ENCODE results near the gene KRTAP5-10.
A peak's percentile ranks its signal among the peaks of the same experiment; 100 is the strongest.
"Not testable (repeated sequence)": the region's sequence is repeated elsewhere in the genome, so short reads cannot be mapped to it uniquely, and the experiment has no call there.

The KRTAP5-10 gene

DNA sequence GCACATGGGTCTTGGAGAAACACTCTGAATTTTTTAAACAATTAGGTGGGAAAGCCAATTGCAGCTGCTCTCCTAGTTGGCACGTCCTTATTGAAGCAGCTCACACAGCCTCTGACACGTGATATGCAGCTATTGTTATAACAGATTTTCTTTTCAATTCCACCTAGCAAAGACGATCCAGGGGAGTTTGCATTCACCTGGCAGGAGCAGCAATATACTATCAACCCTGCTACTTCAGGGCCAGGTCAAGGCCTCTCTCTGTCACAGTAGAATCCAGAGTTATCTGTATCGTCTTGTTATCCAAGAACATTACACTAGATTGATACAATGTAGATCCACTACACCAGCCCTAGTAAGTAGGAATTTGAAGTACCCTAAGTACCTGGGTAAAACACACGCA, 9.1 kb downstream of the KRTAP5-10 start:
- DNase-seq, result peak; percentile 75

DNA sequence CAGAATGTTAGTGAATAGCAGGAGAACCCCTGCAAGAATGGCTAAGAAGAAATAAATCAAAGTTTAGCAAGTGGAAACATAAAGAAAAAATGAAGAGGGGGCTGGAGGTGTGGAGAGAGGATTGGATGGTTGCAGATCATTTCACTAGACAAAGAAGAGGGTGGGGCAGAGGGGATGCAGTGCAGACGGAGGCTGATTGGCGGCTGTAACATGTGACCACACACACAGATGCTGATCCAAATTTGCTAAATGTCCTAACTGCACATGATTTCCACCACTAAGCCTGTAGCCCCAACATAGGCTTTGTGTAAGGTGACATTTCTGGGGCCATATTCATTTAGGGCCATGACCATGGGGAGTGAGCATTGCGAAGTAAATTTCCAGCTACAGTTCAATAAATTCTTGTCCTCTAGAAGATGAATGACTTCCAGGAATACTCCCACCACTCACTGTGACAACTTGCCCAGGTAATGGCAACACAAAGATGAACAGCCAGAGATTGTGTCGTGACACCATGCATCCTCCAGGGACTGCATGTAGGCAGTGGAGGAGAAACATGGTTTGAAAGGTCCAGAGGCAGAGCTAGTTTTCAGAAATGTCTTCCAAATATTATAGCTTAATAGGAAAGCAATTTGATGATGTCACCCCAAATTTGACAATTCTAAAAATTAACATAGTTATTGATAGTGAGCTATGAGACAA, 10.5 kb downstream of the KRTAP5-10 start:
- DNase-seq, result no peak

DNA sequence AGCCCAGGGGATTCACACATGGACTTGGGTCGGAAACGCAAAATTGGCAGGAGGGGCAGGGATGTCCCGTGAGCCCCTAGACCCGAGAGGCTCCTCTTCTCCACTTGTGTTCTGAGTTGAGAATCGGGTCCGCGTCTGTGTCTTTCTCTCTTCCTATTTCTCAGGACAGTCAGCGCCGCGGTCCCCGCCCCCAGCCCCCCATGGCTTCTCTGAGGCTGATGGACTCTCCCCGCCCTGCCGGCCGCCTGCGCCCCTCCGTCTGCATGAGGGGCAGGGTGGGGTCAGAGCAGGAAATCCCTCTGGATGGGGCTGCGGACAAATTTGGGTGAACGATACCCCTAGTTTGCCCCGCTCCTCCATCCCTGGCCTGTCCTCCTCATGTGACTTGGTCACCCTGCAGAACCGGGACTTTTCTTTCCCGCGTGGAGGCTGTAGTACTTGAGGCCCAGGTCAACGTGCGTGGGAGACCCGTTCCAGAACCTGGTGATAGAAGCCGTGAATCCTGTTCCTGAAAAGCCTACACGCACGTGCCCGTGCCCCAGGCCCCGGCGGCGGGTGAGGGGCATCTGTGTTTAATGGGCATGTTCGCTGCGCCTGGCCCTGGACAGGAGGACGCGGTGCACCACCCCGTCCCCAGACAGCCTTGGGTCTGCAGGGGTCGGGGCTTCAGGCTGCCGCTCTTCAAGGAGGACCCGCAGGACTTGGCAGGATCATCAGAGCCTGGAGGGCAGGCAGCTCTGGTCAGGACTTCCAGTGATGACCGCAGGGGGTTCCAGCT, 11.5 kb downstream of the KRTAP5-10 start:
- not testable (repeated sequence) for DNase-seq

DNA sequence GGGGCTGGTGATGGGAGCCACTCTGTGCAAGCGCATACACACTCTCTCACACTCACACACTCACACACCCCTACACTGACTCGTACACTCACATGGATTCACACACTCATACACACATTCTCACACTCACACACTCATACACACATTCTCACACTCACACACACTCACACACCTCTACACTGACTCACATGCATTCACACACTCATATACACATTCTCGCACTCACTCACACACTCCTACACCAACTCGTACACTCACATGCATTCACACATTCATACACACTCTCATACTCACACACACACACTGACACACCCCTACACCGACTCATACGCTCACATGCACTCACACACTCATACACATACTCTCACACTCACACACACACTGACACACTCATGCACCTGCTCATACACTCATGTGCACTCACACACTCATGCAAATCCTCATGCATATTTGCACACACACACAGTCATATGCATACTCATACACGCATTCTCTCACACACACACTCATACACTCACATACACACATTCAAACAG, 12.2 kb downstream of the KRTAP5-10 start:
- DNase-seq, result no peak

DNA sequence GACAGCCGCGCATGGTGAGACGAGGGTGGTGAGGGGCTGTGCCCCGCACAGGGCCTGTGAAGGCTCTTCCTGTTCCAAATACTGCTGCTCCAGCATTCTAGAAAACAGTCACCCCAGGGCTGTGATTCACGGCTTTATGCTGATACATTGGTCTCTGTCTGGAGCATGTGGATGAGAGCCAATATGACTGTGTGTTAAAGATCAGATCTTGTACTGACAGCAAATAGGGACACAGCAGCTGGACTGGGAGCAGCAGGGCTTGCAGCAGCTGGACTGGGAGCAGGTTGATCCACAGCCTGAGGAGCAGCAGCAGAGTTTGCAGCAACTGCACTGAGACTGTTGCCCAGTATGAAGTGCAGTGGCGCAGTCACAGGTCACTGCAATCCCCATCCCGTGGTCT, 14.2 kb downstream of the KRTAP5-10 start:
- DNase-seq, result not testable (repeated sequence)

DNA sequence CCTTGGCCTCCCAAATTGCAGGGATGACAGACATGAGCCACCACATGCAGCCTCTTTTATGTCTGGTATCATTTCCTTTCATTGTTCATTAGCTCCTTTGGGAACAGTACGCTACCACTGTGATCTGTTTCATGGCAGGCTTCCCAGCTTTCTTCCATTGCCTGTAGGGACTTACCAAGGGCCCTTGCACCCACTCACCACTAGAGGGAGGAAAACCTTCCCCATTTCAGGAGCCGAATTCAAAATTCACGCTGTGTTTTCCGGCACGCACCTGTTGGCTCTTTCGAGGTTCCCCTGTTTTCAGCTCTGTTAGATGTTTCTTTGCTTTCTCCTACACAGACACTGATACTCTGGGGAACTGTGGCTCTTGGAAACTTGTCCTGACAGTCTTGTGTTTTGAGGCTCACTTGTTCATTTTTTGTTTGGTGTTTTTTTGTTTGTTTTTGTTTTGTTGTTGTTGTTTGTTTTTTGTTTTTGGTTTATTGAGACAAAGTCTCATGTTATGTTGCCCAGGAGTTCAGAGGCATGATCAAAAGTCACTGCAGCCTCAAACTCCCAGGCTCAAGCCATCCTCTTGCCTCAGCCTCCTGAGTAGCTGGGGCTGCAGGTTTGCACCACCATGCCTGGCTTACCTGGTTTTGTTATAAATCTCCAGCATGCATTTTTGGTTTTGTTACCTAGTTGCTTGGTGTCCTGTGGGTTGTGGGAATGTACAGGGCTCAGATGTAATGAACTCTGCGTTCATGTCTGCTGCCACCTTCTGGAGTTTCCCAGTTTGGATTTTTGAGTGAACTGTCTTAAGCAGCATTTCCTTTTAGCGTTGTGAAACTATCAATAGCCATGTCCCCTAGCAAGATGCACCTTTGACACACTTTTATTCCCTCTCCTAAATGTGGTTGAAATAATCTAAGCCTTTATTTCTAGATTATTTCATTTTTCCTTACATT, 15.0 kb downstream of the KRTAP5-10 start:
- peak; percentile 74 for DNase-seq

DNA sequence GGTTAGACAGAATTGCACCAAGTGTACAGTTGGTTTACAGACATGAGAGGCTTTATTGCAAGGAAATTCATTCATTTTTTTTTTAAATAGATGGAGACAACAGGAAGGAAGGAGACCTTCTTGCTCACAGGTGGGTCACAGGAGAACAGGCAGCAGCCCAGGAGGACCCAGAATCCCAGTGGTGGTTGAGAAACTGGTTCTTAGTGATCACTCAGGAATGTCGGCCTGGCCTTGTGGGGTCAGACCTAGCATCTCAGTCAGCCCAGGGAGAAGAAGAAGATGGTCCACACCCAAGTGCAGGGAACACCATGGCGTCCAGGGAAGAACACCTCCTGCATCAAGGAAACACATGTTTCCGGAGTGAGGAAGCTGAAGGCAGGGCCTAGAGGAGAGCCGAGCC, 16.5 kb downstream of the KRTAP5-10 start:
- no peak for DNase-seq

DNA sequence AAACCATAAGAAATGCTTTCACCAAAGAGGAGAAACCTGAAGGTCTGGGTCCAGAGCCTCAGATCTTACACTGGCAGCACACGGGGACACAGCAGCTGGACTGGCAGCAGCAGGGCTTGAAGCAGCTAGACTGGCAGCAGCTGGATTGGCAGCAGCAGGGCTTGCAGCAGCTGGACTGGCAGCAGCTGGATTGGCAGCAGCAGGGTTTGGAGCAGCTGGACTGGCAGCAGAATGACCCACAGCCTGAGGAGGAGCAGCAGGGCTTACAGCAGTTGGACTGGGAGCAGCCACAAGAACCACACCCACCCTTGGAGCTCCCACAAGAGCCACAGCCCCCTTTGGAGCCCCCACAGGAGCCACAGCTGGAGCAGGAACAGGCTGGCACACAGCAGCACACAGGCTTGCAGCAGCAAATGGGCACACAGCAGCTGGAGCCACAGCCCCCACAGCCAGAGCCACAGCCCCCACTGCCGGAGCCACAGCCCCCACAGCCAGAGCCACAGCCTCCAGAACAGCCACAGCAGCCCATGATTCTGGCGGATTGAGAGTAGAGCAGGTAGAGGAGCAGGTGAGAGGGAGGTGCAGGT, 17.0 kb downstream of the KRTAP5-10 start, which contains the start of gene KRTAP5-11:
TSS of gene KRTAP5-11 (minus strand) at position 567 of the 587 bp plus-strand sequence. CDS start at position 529, 38 bp downstream.
- no peak for DNase-seq

DNA sequence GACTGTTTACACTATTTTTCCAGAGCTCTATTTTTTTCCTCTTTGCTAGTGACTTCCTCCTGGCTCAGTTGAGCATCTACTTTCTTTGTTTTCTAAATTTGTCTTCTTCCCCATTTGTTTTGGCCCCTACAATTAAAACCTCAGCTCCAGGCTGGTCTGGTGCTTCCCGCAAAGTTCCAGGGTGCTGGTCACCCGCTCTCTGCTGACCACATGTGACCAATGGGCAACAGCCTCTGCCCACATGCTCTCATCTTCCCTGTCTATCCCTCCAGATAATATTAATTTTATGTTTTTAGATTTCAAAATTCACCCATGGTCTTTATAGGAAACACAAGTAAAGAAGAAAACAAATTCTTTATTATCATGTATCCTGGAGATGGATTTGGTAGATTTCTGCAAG, 17.6 kb downstream of the KRTAP5-10 start:
- DNase-seq, result not testable (repeated sequence)

DNA sequence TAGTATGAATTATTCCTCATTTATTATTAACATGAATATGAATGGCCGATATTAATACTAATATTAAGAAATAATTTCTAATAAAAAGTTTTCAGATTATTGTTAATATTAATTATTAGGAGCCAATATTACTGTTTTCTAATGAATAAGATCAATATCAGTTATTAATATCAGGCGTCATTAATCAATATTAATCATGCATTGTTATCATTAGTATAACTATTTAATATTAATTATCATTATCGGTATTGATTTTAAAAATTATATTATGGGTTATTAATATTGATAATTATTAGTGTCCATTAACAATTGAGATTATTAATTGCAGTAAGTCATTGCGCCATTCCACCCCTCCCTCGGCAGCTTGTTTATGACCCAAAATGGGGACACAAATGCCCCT, 20.3 kb downstream of the KRTAP5-10 start:
- DNase-seq, result not testable (repeated sequence)

DNA sequence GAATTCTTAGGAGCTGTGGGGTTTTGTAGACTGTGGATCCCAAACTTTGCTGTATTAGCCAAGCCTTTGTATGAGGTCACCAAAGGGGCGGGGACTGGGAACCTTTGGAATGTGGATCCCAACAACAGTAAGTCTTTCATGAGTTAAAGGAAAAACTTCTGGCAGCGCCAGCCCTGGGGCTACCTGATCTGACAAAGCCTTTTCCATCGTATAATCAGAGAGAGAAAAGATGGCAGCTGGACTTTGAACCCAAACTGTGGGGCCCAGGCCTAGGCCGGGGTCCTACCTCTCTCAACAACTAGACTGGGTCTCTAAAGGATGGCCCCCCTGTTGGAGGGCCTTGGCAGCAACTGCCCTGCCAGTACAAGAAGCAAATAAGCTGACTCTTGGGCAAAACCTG, 23.0 kb downstream of the KRTAP5-10 start:
- not testable (repeated sequence) for DNase-seq

DNA sequence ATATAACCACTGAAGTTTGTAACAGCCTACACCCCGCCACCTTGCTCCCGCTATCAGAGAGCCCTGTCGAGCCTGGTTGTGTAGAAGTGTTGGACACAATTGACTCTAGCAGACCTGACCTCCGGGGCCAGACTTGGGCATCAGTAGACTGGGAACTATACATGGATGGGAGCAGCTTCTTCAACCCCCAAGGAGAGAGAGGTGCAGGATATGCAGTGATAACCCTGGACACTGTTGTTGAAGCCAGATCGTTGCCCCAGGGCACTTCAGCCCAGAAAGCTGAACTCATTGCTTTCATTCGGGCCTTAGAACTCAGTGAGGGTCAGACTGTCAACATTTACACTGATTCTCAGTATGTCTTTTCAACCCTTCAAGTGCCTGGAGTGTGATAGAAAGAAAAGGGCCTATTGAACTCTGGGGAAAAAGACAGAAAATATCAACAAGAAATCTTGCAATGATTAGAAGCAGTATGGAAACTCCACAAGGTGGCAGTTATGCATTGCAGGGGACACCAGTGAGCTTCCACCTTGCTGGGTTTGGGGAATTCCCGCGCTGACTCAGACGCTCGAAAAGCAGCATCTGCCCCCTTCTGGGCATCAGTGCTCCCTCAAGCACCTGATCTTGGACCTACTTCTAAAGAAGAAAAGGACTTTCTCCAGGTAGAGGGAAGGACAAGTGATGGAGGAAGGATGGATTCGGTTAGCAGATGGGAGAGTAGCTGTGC, 23.6 kb downstream of the KRTAP5-10 start:
- not testable (repeated sequence) for DNase-seq

DNA sequence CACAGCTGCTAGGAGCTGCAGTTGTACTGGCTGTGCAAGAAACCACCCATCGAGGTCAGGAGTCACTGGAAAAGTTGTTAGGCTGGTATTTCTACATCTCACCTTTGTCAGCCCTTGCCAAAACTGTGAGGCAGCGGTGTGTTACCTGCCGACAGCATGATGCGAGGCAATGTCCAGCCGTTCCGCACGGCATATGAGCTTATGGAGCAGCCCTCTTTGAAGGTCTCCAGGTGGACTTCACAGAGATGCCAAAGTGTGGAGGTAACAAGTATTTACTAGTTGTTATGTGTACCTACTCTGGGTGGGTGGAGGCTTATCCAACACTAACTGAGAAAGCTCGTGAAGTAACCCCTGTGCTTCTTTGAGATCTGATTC, 24.2 kb downstream of the KRTAP5-10 start:
- DNase-seq, result not testable (repeated sequence)

DNA sequence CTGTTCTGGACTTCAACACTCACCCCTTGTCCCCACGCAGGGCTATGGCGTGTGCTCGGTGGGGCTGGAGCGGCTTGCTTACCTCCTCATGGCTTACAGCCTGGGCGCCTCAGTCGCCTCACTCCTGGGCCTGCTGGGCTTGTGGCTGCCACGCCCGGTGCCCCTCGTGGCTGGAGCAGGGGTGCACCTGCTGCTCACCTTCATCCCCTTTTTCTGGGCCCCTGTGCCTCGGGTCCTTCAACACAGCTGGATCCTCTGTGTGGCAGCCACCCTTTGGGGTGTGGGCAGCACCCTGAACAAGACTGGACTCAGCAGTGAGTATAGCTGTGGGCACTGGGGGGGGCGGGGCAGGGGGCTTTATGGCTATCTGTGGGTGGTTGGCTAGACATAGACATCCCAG, 37.9 kb downstream of the KRTAP5-10 start:
- DNase-seq, result not testable (repeated sequence)

DNA sequence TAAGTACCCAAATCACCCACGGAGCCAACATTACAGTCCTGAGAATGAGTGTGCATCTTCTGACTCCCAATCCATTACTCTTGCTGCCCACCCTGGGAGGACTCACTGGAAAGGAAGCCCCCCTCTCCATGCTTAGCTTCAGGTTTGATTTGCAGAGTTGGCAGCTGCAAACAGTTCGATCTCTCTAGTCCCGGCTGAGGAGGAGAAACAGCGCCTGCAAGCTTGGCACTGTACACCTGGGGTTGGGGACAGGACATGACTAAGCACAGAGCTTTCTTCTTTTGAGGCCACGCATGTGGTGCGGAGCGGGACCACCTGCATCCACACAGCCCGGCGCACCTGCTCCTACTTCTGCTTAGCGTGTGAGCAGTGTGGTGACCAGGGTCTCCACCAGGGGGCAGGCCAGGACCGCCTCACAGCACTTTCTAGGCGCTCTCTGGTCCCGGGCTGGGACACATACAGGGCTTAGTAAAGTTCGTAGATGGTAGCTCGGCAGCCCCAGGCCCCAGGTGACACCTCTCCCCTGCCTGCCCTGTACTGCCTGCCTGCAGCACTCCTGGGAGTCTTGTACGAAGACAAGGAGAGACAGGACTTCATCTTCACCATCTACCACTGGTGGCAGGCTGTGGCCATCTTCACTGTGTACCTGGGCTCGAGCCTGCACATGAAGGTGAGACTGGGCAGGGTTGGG, 39.6 kb downstream of the KRTAP5-10 start:
- DNase-seq, result not testable (repeated sequence)

DNA sequence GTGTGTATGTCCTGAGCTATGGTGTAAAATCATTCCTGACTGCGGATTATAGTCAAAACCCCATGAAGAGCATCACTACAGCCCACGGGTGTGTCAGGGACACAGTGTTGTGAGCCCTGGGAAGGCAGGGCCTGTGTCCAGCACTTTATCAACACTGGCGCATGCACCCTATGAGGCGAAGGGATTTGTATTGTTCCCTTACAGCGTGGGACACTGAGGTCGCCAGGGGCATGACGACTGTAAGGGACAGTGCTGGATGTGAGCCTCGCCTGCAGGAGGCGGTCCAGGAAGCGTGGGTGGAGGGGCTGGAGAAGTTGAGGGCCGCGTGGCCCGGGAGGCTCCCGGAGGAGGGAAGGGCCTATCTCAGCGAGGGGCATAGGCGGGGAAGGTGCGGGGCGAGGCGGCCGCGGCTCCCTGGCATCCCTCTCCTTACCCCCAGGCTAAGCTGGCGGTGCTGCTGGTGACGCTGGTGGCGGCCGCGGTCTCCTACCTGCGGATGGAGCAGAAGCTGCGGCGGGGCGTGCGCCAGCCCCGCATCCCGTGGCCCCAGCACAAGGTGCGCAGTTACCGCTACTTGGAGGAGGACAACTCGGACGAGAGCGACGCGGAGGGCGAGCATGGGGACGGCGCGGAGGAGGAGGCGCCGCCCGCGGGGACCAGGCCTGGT, 41.6 kb downstream of the KRTAP5-10 start:
- not testable (repeated sequence) for DNase-seq

DNA sequence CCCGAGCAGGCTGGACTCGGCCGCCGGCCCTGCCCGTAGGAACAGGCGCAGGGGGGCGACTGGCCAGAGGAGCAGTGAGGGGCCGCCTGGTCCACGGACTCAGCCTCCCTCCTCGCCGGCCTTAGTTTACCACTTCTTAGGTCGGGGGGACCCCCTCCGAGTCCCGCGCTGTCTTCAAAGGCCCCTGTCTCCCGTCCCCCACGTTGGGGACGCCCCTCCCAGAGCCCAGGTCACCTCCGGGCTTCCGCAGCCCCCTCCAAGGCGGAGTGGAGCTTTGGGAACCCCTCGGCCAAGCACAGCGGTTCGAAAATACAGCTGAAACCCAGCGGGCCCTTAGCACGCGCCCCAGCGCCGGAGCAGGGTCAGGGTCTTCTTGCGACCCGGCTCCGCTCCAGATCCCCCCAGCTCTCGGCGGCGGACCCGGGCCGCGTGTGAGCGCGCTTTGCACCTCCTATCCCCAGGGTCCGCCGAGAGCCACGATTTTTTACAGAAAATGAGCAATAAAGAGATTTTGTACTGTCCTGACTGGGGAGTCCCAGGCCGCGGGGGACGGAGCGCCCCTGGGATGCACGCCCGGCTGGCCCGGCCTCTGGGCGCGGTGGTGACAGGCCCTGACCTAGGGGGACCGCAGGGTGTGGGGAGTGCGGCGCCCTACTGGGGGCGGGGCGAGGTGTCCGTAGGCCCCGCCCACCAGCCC, 42.3 kb downstream of the KRTAP5-10 start:
- DNase-seq, result not testable (repeated sequence)

DNA sequence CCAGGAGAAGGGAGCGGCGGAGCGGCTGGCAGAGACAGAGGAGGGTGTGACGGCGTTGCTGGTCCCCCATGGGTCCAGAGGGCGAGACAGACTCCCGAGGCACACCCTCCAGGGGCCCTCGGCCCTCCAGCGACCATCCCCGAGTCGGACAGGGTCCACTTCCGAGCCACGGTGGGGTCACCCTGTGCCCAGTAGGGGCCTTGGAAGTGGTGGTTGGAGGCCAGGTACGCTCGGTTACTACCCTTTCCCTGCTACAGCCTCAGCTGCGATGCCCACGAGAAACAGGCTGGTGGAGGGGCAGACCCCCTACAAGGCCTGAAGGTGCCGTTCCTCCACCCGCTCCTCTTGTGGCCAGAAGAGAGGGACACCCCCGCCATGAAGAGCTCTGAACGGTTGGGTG, 42.9 kb downstream of the KRTAP5-10 start:
- not testable (repeated sequence) for DNase-seq

DNA sequence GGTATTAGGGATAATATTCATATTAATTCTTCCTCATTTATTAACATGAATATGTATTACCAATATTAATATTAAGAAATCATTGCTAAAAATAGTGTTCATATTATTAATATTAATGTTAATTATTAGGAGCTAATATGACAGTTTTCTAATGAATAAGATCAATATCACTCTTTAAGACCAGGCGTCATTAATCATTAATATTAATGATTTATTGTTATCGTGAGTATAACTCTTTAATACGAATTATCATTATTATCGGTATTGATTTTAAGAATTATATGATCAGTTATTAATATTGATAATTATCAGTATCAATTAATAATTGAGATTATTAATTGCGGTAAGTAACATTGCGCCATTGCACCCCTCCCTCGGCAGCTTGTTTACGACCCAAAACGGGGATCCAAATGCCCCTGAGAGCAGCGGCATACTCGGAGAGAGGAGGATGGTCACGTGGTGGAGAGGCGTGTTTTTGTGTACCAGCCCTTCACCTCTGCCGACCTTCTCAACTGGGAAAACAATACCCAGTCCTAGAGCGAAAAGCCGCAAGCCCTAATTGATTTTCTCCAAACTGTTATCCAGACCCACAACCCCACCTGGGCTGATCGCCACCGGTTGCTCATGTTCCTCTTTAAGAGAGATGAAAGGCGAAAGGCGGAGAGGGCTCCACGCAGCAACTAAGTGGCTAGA, 46.0 kb downstream of the KRTAP5-10 start:
- DNase-seq, result not testable (repeated sequence)
